HG03045 (cell line): Measurements from ENCODE around the gene CTNNBIP1.

ENCODE experiments used
- ATAC-seq: cut with Tn5 transposase; IDR thresholded peaks from one replicate; pipeline ENCODE4 v1.9.1; 2021; ENCODE audit warnings: mild to moderate bottlenecking, moderate library complexity; ENCODE audit not compliant: unreplicated experiment

Gene CTNNBIP1

DNA sequence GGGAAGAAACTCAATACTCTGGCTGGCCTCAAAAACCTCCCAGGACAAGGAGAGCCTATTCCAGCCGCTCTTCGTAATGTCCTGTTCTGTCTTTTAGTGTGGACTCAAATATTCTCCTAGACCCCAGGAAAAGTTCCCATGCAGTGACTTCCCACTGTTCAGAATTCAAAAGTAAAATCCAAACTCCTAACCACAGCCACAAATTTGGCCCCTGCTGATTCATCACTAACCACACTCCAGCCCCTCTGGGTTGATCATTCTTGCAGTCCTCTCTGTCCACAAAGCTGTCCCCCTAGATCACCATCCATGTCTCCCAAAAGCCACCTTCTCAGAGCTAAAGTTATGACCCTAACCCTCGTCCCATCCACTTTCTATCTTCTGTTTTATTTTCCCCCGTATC, 5.1 kb downstream of the CTNNBIP1 start:
- no peak for ATAC-seq

DNA sequence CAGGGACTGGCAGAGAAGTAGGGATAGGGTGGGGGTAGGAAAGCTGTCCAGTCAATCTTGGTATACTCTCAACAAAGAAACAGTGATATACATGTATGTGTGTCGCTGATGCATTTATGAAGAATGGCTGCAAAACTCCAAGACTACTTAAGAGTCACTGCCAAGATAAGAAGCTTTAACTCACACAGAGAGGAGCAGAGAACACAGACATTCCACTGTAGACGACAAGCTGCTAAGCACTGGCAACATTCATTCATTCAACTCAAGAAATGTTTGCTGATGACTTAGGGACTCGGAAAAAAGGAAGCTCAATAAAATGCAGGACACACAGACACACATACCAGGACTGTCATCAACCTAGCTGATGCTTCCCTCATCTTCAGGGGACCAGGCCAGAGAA, 5.5 kb downstream of the CTNNBIP1 start:
- no peak for ATAC-seq

DNA sequence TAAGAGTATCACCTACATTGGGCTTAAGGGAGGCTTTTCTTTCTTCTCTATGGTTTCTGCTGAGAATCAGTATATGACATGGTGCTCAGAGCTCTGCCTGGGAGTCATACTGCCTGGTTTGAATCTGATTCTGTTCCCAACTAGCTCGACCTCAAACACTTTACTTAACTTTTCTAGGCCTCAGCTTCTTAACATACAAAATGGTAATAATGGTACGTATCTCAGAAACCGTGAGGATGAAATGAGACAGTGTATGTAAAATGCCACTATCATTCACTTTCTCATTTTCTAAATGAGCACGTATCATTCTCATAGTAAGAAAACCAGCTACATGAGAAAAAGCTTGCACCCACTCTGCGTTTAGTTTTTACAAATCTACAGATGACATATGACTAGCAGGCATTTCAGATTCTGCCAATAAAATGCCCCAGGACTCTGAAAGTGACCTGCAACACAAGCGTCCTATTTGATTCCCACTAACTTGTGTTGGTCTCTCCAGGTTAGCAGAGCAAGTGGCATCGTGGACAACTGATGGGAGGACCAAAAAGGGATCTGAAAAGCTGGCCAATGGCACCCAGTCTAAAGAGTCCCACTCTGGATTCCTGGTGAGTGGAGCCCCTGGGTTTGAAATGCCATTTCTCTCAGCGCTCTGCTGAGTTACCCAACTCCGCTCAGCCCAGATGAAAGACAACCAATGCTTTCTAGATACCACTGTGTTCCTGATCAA, 6.1 kb downstream of the CTNNBIP1 start:
- no peak for ATAC-seq

DNA sequence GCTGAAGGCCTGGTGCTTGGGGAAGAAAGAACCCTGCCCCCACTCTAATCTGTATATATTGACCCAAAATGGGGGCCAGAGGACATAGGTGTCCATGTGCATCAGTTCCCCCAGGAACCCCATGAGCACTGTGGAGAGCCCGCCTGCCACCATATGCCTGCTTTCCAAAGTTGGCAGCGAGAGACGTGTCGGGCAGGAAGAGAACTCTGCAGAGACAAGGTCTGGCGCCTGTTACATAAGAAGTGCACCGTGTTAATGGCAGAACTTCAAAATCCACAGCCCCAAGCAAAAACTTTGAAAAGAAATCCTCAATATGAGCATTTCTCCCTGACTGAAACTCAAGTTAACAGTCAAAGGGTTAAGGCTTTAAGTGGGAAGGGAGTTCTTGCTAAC, 8.0 kb downstream of the CTNNBIP1 start:
- no peak for ATAC-seq

DNA sequence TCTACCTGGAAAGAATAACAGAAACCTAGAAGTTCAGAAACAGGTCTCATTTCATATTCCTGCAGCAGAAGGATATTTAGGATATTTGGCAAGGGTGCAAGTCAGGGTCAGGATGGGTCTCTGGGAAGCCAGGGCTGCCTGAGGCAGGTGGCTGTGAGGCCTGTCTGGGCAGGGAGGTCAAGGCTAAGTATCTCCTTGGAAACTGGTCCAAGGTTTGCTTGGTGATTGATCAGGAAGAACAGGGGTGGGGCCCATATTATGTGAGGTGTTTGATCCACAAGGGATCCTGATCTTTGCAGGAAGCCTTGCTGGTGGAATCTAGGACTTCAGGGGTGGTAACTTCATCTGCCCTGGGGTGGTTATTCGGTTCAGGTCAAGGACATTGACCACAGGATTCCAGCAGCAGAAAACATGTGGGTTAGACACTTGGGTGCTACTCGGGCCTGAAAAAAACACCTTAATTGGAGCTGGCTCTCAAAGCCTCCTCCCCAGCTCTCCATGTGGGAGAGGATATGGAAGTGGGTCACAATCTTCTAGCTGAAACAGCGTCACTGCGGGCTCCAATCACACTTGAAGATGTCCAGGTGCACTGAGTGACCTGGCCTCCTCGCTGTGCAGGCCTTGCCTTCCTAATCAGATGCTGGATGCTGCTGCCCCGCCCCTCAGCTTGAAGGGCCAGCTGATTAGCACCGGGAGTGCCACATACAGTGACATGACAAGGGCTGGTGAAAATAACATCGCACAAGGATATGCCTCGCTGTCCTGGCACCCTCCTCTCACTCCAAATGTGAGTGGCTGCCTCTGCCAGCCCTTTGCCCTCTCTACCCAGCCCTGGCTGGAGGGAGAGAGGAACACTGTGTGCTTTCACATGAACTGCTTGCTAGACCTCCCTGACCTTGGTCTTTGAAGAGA, 8.7 kb downstream of the CTNNBIP1 start:
- ATAC-seq = no peak

DNA sequence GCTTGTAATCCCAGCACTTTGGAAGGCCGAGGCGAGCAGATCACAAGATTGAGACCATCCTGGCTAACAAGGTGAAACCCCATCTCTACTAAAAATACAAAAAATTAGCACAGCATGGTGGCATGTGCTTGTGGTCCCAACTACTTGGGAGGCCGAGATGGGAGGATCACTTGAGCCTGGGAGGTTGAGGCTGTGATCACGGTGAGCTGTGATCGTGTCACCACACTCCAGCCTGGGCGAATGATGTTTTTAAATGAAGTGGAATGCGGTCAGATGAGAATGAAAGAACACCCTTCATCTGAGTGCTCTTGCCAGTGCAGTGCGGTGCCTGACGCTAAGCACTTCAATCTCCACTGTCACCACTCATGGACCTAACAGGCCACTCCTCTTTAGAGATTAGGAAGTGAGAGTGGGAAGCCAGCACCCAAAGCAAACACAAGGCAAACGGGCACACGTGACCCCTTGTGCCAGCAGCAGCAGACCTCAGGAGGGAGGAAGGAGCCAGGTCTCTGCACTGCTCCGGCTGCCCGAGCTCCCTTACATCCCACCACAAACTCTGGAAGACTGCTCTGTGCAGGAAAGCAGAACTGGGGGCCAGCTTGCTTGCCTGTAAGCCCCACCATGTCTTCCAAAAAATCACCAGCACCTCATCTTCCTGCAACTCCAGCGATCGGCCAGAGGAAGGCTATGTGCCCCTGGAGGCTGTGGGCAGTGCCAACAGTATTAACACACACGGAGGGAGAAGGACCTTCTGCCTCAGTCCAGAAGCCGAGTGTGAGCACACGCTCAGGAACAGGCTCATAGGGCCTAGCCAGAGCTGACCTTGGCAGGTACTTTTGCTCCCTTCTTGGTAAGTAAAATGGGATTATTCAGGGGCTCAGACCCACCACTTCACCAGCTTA, 9.7 kb downstream of the CTNNBIP1 start:
- ATAC-seq = no peak

DNA sequence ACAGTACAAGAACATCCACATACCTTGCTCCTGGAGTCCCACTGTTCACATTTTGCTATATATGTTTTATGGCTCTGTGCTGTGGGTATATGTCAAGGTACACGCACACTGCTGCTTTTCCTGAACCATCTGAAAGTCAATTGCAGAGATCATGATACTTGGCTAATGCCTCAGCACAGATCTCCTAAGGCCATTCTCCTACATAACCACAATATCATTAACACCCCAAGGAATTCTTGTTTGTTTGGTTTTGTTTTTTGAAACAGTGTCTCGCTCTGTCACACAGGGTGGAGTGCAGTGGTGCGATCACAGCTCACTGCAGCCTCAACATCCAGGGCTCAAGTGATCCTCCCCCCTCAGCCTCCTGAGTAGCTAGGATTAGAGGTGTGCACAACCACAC, 16.0 kb downstream of the CTNNBIP1 start:
- no peak for ATAC-seq

DNA sequence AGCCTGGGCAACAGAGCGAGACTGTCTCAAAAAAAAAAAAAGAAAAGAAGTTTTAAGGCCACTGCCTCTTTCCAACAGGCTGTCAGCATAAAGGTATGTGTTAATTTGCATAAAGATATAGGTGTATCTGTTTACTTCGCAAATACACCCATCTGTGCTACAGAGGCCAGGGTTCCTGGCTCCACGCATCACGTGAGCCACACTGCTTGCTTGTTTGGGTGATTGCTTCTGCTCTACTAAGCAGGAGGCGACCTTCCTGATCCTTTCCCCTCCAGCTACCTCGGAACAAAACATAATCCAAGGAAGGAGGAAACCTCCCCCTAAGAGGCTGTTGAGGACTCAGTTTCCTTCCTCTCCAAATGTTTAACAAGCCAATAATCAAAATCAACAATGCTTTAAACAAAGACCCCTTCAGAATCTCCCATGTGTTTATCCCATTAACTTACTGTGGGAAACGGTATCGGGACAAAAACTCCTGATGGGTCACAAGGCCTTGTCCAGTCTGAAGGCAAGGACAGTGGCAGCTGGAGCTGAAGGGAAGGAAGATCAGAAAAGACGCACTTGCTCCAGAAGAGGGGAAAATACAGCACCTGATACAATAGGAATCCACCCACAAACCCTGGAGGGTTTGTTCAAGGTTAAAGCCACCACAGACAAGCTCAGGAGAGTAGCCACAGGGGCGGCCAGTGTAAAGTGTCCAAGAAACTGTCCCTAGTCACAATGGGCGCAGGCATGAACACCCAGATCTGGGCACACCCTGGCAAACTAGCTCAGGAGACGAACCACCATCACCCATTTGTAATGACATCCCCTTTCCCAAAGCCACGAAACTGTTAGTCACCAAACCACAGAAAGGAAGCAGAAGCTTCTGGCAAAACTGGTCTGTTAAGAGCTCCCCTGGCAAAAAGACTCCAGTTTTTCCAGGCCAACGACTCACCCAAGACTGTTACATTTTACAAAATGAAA, 17.2 kb downstream of the CTNNBIP1 start:
- ATAC-seq = no peak

DNA sequence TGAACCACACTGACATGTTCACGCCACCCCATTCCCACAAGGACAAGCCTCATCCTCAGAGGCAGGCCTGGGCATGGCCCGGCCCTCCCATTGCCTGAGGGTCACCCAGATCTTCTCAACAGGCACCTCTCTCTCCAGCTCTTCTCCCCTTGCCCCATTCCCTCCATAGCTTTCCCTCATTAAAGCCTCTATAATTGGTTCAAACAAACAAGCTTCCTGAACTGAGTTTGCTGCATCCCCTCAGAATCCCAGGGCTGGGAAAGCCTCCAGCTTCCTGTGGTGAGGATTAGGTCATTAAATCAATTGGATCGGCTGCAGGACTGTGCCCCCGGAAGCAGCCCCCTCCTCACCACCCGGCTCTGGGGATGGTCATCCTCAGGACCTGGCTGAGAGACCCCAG, 18.9 kb downstream of the CTNNBIP1 start:
- no peak for ATAC-seq

DNA sequence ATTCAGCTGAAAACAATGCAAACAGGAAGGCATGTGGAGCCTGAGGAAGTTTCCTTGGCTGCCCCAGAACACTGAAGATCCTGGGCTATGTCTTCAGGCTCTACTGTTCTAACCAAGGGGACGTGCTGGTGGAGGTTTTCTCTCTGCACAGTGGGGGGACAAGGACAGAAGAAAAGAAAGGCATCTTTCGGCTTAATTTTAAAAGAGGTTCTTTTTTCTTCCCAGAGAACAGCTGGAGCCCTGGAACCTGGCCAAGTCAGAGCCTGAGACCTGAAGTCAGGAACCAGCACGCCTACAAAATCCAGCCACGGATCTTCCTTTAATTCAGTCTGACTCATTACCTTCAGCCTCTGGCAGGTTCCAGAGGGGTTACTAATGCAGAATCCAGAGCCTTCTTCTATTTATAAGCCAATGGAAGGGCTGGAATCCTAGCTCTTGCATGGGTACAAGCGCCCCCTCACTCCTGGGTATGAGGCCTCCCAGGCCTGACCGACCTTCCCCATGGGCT, 19.8 kb downstream of the CTNNBIP1 start:
- no peak for ATAC-seq

DNA sequence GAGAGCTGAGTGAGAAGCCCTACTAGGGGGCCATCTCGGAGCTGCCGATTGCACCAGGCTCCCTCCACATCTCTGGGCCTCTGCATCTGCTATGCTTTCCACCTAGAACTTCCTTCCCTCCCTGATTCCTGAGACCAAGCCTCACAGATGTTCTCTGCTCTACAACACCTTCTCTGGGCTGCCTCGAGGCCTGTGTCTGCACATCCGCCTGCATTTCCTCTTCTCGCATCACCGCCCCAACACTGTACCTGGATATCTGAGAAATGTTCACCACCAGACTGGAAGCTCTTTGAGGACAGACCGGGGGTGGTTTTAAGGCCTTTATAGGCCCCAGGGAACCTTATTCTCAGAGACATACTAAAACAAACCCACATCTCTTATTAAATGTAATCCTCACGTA, 20.7 kb downstream of the CTNNBIP1 start:
- ATAC-seq = no peak

DNA sequence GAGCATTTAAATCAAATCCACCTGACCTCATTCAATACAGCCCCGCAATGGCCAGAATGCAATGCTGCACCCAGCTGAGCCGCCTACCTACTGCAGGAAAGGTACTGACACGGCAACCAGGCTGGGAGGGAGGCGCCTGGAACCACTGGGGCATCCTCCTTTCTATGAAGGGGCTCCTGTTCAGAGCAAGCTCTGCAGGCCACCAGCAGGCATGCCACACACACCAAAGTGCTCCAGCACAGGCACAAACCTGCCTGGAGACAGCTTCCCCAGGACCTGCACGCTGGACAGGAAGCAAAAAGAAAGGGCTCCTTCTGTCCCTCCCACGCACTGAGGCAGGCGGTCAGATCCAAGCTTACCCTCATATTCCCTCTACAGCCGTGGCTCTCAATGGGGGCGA, 21.2 kb downstream of the CTNNBIP1 start:
- no peak for ATAC-seq

DNA sequence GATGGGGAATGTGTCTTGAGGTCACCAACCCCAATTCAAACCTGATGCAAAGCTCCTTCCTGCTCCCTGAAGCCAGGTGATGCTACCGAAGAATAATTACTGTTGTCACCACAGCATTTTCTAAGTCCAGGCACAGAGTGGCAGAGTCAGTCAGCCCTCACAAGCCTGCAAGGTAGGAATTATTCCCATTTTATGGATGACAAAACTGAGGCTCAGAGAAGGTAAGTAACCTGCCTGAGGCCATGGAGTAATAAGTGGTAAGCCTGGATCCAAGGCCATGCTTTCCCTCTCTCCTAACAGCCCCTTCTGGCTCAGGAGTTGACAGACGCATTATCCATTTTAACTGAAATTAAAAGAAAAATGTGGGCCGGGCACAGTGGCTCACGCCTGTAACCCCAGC, 23.0 kb downstream of the CTNNBIP1 start:
- no peak for ATAC-seq

DNA sequence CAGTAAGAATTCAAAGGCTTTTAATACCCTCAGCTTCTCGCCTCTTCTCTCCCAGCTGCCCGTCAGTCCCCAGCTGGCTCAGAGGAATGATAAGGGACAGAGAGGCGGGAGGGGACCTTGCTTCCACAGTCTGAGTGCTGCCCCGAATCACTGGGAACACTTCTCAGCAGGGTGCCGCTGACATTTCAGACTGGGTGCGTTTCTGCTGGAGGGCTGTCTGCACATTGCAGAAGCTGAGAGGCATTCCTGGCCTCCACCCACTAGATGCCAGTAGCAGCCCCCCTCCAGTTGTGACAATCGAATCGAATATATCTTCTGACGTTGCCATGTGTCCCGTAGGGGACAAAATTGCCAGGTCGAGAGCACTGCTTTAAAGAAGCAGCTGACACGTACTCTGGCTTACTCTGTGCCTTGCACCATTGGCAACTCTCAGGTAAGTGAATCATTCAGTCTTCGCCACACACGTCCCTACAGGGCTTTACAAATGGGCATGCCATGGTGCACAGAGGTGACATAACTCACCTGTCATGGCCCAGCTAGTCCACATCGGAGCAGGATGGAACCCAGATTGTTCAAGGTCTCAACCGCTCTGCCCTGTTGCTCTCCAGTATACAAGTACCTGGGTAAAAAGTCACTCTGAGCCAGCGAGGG, 23.9 kb downstream of the CTNNBIP1 start:
- no peak for ATAC-seq

DNA sequence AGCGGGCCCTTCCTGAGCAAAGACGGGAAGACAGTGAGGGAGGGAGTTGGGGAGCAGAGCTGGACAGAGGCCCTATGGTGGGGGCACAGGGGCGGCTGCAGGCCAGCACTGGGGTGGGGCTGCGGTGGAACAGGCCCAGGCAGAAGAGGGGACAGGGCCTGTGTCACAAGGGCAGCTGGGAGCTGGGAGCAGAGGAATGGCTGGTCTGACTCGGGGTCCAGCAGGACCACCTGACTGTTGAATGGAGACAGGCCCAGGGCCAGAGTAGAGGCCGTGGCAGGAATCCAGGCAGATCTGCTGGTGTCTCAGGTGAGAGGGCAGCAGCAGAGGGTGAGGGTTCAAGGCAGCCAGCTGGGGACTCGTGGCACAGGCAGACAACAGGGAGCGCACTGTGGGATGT, 25.3 kb downstream of the CTNNBIP1 start:
- ATAC-seq = no peak

DNA sequence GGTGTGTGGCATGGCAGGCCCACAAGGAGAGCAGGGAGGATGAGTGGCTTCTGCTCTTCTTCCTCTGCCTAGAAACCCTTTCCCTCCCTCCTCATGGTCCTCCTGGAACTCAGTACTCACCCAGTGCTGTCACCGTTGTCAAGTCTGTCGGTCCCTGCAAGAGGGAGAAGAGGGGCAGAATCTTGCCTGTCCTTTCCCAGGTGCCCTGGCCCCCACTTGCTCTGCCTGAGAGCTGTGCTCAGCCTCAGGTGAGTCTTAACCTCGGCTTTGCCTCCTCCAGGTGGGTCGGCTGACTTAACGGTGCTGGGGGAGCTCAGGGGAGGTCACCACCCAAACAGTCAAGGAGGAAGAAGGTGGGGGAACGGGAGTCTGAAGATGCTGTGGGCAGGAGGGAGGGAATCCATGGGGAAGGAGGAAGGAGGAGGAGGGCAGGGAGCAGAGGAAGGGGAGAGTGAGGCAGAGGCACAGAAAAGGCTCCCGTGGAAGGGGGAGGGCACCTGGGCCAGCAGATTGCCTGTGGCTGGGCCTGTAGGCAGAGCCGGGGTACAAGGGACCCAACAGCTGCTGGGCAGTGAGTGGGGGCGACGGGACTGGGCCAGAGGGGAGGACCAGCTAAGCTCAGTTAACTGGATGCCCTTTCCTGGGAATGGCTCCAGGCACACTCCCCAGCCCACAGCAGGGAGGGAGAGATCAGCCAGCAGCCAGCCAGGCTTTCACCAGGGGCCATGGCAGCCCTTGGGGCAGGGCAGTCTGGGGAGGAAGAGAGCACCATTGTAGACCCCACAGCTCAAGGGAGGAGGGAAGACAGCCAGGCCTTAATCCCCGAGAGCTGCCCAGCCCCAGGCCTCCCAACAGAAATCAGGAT, 26.3 kb downstream of the CTNNBIP1 start:
- ATAC-seq = no peak

DNA sequence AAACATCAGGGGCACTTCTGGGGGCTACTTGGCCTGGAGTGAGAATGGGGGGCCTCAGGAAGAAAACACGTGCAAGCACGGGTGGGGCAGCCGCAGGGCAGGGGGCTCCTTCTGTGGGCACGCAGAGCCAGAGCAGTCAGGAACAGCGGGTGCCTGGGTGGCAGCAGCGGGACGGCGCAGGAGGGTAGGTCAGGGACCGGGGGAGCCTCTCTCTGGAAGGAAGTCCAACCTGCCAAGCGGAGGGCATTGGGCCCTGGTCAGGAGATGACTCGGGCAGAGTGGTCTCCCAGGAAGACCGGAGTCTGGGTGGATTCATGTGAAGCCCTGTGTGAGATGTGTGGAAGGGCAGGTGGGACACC, 27.1 kb downstream of the CTNNBIP1 start:
- no peak for ATAC-seq

DNA sequence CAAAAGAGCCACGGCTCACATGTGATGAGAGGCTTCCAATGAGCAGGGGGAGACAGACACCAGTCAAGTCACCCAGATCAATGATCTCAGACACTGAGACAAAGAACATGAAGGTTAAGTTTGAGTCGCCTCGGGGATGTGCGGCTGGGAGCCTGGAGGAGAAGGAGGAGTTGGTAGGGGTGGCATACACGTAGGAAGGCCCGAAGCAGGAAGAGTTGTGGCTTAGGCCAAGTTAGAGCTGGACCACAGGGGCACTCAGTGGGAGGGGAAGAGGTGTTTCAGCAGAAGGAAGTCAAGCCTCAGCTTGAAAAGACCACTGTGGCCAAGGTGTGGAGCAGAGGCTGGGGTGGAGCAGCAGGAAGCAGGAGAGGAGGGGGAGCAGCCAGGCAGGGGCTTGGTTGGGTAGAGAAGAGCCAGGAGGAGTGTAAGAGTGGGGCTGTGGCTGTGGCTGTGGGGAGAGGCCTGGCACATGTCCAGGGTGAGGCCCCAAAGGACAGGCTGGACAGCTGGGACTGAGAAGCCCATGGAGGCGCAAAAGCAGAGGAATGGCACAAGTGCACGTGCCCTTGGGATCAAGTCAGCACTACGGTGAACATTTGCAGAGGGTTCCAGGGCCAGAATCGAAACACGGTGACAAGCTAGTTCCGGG, 27.6 kb downstream of the CTNNBIP1 start:
- no peak for ATAC-seq
